Activated CD8-positive, alpha-beta memory T cell treated with anti-CD3 and anti-CD28 coated beads for 4 hours (primary cell): ENCODE measurements around the gene RAD51B.

Experiments
- DNase-seq, 2 donors: peaks; one replicate each; pipeline ENCODE4 v3.0.0-alpha.2; 2020; ENCODE audit warnings: low read depth in 2 of 2

RAD51B gene

GRCh38 chr14:68681256-68682011 is 861.9 kb downstream of the RAD51B start:
- no peak for DNase-seq

- DNase-seq = peak in 1 of 2 donors; percentile 15
Measured at GRCh38 chr14:68682166-68683103, 862.9 kb downstream of the RAD51B start.

DNA sequence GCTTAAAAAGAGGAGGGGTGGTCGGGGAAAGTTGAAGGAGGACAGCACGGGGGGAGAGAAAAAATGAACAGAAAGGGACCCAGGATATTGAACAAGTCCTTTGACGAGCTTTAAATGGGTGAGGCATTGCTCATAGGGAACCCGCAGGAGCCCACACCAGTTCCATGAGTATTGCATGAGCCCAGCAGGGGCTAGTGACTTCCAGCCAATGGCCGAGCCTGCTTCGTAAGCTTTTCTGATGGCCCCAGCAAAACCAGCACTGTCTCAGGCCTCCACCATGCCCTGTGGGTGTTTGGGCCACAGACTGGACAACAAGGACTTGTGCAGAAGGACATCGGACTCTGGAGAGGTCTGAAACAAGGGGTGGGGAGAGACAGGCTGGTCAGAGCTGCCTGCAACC is 863.7 kb downstream of the RAD51B start:
- no peak for DNase-seq

DNA sequence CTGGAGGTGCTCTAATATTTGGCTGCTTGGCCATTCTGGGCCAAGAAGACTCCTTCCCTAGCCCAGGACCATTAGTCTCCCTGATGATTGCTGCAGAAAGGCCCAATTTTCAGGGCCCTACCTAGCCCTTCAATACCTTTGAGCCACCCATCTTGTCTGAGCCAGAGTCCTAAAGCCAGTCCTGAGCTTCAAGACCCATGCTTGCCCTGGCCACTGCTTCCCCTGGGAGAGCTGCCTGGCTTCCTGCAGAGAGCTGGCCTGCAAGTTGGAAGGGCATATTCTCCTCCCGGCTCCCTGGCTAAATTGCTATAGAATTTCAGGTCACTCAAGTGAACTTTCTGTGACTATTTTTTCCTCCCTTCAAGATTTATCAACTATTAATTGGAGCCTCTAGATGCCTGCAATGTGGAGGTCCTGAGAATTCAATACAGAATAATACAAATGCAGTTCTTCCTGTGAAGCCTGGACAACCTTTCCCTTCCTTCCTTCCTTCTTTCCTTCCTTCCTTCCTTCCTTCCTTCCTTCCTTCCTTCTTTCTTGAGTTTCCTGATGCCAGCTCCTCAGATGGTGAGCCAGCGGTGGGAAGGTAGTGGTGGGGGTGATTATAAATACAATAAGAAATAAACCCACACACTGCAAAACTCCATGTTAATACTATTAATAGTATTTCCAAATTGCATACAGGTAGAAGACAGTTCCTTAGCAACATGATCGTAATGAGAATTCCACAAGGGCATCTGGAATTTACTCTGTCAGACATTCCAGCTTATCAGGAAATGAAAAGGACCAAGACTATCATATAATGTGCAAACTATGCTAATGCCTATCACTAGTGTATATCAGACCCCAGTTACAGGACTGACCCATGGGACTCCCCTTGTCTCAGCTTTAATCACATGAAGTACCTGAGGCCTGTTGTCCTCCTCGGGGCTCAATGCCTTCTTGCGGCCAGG is 865.2 kb downstream of the RAD51B start:
- DNase-seq = no peak

DNA sequence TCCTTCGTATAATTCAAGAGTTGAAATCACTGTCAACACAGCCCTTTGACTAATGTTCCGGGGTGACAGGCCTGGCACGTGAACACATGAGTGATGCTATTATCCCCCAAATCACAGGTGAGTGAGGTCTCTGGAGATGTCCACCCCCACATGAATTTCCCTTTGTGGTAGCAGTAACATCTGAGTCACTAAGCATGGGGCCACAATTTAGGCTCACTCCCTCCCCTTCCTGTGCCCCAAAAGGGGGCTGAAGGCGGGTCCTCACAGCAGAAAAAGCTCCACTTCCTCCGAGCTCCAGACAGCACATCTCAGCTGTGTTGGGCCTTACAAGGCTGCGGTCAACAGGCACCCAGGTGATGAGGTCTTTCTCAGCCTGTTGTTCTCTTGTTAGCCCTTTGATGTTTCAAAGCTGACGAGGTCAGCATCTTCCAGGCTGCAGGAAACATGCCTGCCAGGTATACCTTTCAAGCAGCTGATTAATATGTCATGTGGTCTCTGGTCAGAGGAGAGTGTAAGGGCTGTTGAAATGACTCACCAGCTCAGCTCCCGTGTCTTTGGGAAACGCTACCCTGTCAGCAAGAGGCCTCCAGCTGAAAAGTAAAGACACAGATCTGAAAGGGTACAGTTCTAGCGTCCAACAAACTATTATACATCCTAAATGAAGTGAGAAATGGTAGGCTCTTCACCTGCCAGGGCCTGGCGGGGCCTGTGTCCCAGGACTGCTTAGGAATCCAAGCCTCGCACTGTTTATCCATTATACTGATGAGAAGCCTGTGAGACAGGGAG is 866.0 kb downstream of the RAD51B start:
- DNase-seq = peak; percentile 66 to 71

DNA sequence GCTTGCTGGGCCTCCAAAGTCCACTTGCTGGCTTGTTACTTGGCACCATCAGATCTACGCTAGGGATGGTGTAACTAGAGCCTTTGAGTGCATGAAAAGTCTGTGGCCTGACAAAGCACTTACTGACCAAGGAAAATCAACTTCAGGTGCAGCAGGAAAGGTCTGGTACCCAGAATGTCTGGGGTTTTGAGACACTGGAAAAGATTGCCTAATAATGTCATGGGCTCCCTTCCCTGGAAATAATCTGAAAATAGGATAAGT is 866.6 kb downstream of the RAD51B start:
- DNase-seq = no peak

DNA sequence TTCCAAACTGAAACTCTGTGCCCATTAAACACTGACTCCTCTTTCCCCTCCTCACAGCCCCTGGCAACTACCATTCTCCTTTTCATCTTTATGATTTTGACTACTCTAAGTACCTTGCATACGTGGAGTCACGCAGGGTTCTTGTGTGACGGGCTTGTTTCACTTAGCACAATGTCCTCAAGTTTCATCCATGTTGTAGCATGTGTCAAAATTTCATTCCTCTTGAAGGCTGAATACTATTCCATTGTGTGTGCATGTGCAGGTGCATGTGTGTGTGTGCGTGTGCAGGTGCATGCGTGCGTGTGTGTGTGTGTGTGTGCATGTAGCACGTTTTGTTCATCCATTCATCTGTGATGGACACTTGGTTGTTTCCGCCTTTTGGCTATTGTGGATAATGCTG is 867.1 kb downstream of the RAD51B start:
- DNase-seq = no peak

DNA sequence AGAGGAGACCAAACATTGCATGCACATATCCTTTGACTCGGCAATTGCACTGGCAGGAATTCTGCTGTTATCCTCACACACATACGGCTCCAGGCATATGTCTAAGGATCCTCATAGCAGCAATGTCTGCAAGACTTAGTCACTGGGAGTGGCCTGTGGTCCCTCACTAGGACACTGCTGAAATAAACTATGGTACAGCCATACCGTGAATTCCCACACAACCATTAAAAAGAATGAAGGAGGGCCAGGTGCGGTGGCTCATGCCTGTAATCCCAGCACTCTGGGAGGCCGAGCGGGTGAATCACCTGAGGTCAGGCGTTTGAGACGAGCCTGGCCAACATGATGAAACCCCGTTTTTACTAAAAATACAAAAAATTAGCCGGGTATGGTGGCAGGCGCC is 868.2 kb downstream of the RAD51B start:
- no peak for DNase-seq

DNA sequence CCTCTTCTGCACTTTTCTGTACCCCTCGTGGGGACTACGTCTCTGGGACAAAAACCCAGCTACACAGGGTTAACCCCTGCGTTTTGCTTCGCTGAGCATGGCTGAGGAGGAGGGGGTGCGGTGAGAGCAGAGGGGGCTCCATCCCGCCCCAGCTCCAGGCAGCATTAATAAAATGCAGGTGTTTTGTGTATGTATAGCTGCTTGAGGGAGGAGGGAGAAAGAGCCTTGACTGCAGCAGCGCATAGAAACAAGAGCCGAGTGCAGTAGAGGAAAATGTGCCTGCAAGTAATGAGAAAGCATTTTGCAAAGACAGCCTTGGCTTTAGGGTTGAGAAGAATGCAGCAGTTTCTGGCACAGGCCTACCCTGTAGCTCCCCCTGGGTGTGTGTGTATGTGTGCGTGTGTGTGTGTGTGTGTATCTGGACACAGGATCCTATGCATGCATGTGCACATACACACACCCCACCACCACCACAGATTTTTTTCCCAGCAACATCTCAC is 869.3 kb downstream of the RAD51B start:
- no peak for DNase-seq

- DNase-seq = no peak
Measured at GRCh38 chr14:68689511-68689910, 869.9 kb downstream of the RAD51B start.

GRCh38 chr14:68690089-68690958 is 870.7 kb downstream of the RAD51B start:
- no peak for DNase-seq

GRCh38 chr14:68691031-68691791 is 871.6 kb downstream of the RAD51B start:
- DNase-seq = no peak

DNA sequence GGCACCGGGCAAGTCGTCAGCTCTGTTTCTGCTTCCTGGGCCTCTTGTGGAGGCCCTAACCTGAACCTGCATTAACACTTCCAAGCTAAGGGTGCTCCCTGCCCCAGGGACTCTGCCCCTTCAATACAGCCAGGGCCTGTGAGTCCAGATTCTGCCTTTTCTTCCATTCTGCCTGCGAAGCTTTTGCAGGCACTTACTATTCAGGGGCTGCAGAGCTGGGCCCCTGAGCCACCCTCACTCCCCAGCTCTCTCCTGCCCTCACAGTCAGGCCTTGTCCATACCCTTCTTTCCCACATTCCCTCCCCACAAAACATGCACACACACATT is 872.2 kb downstream of the RAD51B start:
- no peak for DNase-seq

GRCh38 chr14:68692216-68692615 is 872.6 kb downstream of the RAD51B start:
- no peak for DNase-seq

- no peak for DNase-seq
Measured at GRCh38 chr14:68692916-68693771, 873.6 kb downstream of the RAD51B start.

DNA sequence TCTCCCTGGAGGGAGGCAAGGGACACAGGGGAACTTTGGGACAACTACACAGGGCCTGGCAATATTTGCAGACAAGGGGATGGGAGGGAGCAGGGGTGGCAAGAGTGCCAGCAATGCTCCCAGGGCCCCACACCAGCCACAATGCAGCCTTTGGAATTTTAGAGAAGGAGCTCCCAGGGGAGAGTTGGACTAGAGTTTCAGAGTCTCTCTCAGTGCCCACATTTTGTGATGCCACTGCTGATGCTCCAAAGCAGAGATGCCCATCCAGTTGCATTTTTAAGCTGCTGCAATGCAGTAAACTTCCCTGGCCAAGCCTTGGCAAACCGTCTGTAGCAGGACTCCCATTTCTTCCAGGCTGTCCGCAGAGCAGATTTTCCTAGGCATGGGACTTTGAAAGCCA is 874.3 kb downstream of the RAD51B start:
- no peak for DNase-seq

DNA sequence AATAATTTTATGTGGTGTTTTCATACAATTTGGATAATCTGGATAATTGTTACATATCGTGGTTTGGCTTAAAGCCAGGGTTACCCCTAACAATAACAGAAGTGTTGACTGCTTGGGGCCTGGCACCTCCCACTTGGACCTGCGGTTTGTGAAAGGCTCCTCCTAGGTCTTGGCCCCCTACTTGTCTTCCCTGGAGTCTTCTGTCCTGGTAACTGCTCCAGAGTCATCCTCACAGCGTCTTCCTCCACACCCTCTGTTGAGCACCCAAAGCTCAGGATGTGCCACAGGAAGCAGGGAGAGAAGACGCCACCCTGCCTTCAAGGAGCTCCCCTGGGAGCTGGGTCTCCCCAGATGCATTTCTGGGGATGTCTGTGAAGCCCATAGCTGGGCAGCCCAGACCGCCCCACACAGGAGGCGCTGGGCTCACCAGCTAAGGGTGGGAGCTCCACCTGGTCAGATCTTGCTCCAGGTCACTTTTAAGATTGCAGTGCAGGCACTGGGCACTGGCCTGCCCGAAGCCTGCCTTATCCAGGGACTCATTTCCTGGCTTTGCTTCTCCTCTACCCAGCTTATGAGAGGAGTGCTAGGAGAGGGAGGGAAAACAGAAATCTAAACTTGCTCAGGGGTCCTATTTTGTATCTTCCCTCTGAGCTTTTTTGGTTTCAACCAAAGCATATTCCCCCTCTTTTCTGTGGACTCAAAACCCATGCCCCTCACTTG is 875.1 kb downstream of the RAD51B start:
- no peak for DNase-seq

DNA sequence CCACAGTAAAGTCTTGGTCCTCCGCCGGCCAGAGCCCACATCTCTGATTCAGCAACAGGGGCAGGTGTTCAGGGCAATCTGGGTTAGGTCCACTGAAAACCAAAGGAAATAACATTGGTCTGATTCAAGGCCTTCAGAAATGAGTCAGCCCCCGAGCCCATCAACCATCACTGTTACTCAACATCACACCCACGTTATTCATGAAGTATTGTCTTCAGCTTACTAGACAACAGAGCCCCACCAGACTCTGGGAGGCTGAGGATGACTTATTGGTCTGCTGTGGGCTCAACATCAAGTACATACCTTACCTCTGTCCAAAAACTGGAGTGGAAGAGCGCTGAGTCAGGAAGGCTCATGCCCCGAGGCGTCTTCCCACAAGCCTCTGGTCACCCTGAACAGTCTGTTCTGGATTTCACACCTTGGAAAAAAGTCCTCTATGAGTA is 875.8 kb downstream of the RAD51B start:
- peak in 1 of 2 donors; percentile 26 for DNase-seq
